Transverse colon (tissue), 4 donors: Measurements from ENCODE around the gene THTPA. TPM values are rescaled to one million over a fixed set of nuclear protein-coding genes. Genes with fewer than 3 reads are reported as not detected.

Experiments
- DNase-seq: peaks from one replicate; pipeline ENCODE4 v3.0.0-alpha.2; 2019
- H3K27ac ChIP-seq, 4 donors: fragments of 200-600 bp; sonication (generic); 2 replicates each; pipeline ENCODE4 v1.5.1; 2016 to 2018; ENCODE audit warnings: inconsistent platforms in 4 of 4
- H3K27me3 ChIP-seq: fragments of 200-600 bp; sonication (generic); 2 replicates; pipeline ENCODE4 v1.5.1; 2017; ENCODE audit warnings: inconsistent platforms
- H3K36me3 ChIP-seq, 4 donors: fragments of 200-600 bp; sonication (generic); 2 replicates each; pipeline ENCODE4 v1.5.1; 2017 to 2019; ENCODE audit warnings: inconsistent platforms in 4 of 4
- H3K4me1 ChIP-seq, 4 donors: fragments of 200-600 bp; sonication (generic); 2 replicates each; pipeline ENCODE4 v1.5.1; 2017 to 2020; ENCODE audit warnings: inconsistent platforms in 4 of 4
- H3K4me3 ChIP-seq, 4 donors: fragments of 200-600 bp; sonication (generic); 1 replicate in 1 of 4; 2 replicates in 3 of 4; pipeline versions ENCODE4 v1.5.1 to v1.6.1; 2017 to 2019; ENCODE audit warnings: inconsistent platforms in 4 of 4
- H3K9me3 ChIP-seq, 2 donors: fragments of 200-600 bp; sonication (generic); 2 replicates each; pipeline ENCODE4 v1.5.1; 2017 to 2019; ENCODE audit warnings: inconsistent platforms in 2 of 2
- EP300 ChIP-seq: sonication (generic); formaldehyde crosslinking; IDR thresholded peaks from one replicate; pipeline ENCODE4 v1.6.1; 2017; ENCODE audit warnings: antibody characterized with exemption, low read depth
- POLR2A ChIP-seq: fragments of 450-650 bp; IDR thresholded peaks from one replicate; pipeline ENCODE4 v1.6.1; 2016; ENCODE audit warnings: antibody characterized with exemption, mild to moderate bottlenecking, moderate library complexity
- POLR2AphosphoS5 ChIP-seq, 3 donors: sonication (generic); formaldehyde crosslinking; IDR thresholded peaks; one replicate each; pipeline ENCODE4 v1.6.1; 2016; ENCODE audit warnings: antibody characterized with exemption in 3 of 3
- WGBS, 2 donors: methylation state at CpG; one replicate each; pipeline ENCODE4 v1.1.5; 2018; ENCODE audit warnings: low coverage in 1 of 2; 5-methylcytosine and 5-hydroxymethylcytosine counted together
- in situ Hi-C, 4 donors: fragments of 200-750 bp; cut with MboI; loops; one replicate each; pipeline versions ENCODE4 v1.15.0 to v1.15.1; 2017; ENCODE audit warnings: low sequenced_read_pairs in 3 of 4, low pct_ligation_motif_present in 1 of 4, low pct_unique_long_range_greater_than_20kb in 1 of 4
- intact Hi-C: fragments of 100-400 bp; cut with DNase I; formaldehyde crosslinking; loops from one replicate; pipeline ENCODE4 v1.15.1; 2023; ENCODE audit warnings: low total_unique reads
- total RNA-seq, 4 donors: library from RNA; depleted of rRNA; stranded (reverse); fragments of >200 nt; gene quantifications; one replicate each; pipeline ENCODE4 v1.1.0, GENCODE V29; 2016
- TF ChIP-seq, protein P1 (sequence below), 5 experiments: fragments of 200-600 bp in 3 of 5; fragments of 450-650 bp in 2 of 5; sonication (generic) in 3 of 5; IDR thresholded peaks; 1 replicate in 2 of 5; 2 replicates in 3 of 5; pipeline ENCODE4 v1.5.1; 2016 to 2017; ENCODE audit warnings: antibody characterized with exemption in 5 of 5, inconsistent platforms in 3 of 5, mild to moderate bottlenecking in 2 of 5, moderate library complexity in 1 of 5

Gene THTPA
- total RNA-seq, 4 donors from 2014 or later, result 6.8 to 34.0 (median 26.0) TPM

- TF ChIP-seq EP300 (no peak), POLR2AphosphoS5 (IDR thresholded peaks at IDR 0.05) (no peak), POLR2A (no peak)
- TF ChIP-seq, protein P1, sequence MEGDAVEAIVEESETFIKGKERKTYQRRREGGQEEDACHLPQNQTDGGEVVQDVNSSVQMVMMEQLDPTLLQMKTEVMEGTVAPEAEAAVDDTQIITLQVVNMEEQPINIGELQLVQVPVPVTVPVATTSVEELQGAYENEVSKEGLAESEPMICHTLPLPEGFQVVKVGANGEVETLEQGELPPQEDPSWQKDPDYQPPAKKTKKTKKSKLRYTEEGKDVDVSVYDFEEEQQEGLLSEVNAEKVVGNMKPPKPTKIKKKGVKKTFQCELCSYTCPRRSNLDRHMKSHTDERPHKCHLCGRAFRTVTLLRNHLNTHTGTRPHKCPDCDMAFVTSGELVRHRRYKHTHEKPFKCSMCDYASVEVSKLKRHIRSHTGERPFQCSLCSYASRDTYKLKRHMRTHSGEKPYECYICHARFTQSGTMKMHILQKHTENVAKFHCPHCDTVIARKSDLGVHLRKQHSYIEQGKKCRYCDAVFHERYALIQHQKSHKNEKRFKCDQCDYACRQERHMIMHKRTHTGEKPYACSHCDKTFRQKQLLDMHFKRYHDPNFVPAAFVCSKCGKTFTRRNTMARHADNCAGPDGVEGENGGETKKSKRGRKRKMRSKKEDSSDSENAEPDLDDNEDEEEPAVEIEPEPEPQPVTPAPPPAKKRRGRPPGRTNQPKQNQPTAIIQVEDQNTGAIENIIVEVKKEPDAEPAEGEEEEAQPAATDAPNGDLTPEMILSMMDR (IDR thresholded peaks at IDR 0.05), result no peak
- H3K27ac ChIP-seq, result peak overlapping the region; percentile 81 to 87 (median 84)
- H3K4me1 ChIP-seq, result peaks cover 4 to 19% (median 13%) of the 10 kb centered on the region in 4 donors
- peak overlapping the region in 2 of 4 donors; percentile 55 to 75 for H3K4me3 ChIP-seq
- intact Hi-C loops (no loop called here), in situ Hi-C loops (loop anchor here in 2 of 4 donors (10.0 to 25.0 kb wide), 2 partner anchors 83 to 231 kb away; no protein-coding TSS in a partner anchor)
- H3K9me3 ChIP-seq, result no peaks in the 10 kb centered on the region
- WGBS, 2 donors, result 73 to 78% methylated on average over 1 to 2 of the region's 2 CpGs
- no peak for DNase-seq
- H3K36me3 ChIP-seq, result no peaks in the 10 kb centered on the region
- no peaks in the 10 kb centered on the region for H3K27me3 ChIP-seq
These were observed 12.0 kb downstream of the THTPA start for GRCh38 chr14:23568021-23568599.

GRCh38 chr14:23568600-23569331 is 12.7 kb downstream of the THTPA start:
- TF ChIP-seq EP300 (no peak), POLR2AphosphoS5 (IDR thresholded peaks at IDR 0.05) (no peak), POLR2A (no peak)
- TF ChIP-seq, protein P1 (IDR thresholded peaks at IDR 0.05), result peak in 1 of 5 experiments; percentile 25
- DNase-seq, result no peak
- no peaks in the 10 kb centered on the region for H3K9me3 ChIP-seq
- no peaks in the 10 kb centered on the region for H3K36me3 ChIP-seq
- no peak overlapping the region for H3K4me3 ChIP-seq
- peak overlapping the region in 1 of 4 donors; percentile 81 for H3K27ac ChIP-seq
- no peaks in the 10 kb centered on the region for H3K27me3 ChIP-seq
- peaks cover 4 to 19% (median 13%) of the 10 kb centered on the region in 4 donors for H3K4me1 ChIP-seq
- intact Hi-C loops, result no loop called here
- 59 to 65% methylated on average over 4 to 6 of the region's 6 CpGs for WGBS, 2 donors
- in situ Hi-C loops, result loop anchor here in 2 of 4 donors (10.0 to 25.0 kb wide), 2 partner anchors 84 to 231 kb away; no protein-coding TSS in a partner anchor

GRCh38 chr14:23569443-23570151 is 13.5 kb downstream of the THTPA start:
- no peak overlapping the region for H3K27ac ChIP-seq
- TF ChIP-seq POLR2AphosphoS5 (IDR thresholded peaks at IDR 0.05) (no peak), POLR2A (no peak), EP300 (no peak)
- TF ChIP-seq, protein P1 (IDR thresholded peaks at IDR 0.05), result no peak
- no peak overlapping the region for H3K4me3 ChIP-seq
- no peak for DNase-seq
- H3K36me3 ChIP-seq, result no peaks in the 10 kb centered on the region
- intact Hi-C loops, result no loop called here
- in situ Hi-C loops, result loop anchor here in 2 of 4 donors (10.0 to 25.0 kb wide), 2 partner anchors 85 to 232 kb away; no protein-coding TSS in a partner anchor
- WGBS, 2 donors, result 40 to 68% methylated on average over 1 to 7 of the region's 7 CpGs
- peaks cover 7% of the 10 kb centered on the region for H3K27me3 ChIP-seq
- no peaks in the 10 kb centered on the region for H3K9me3 ChIP-seq
- peaks cover 4 to 19% (median 13%) of the 10 kb centered on the region in 4 donors for H3K4me1 ChIP-seq
